Astrocyte (in vitro differentiated cells and primary cell): ENCODE data around the gene FGGY. TPM values are rescaled to one million over a fixed set of nuclear protein-coding genes. Genes with fewer than 3 reads are reported as not detected.

Experiments used
- DNase-seq: peaks from one replicate; pipeline ENCODE4 v3.0.0-alpha.2; 2010; ENCODE audit warnings: low read depth
- FAIRE-seq: peaks from 2 replicates; lab custom pipeline; 2011; peaks lifted over from hg19 to GRCh38; lab: Jason Lieb, UNC
- H2AFZ ChIP-seq: 2 replicates; pipeline ENCODE4 v1.6.0; 2012; ENCODE audit warnings: low read depth, low read length, inconsistent platforms
- H3K27ac ChIP-seq: 2 replicates; pipeline ENCODE4 v1.5.1; 2011; ENCODE audit warnings: low read depth, low read length, inconsistent platforms
- H3K27me3 ChIP-seq: 2 replicates; pipeline ENCODE4 v1.6.0; 2011; ENCODE audit warnings: low read length, inconsistent platforms; ENCODE audit not compliant: insufficient read depth
- H3K36me3 ChIP-seq: 2 replicates; pipeline ENCODE4 v1.5.1; 2011; ENCODE audit warnings: low read length, inconsistent platforms; ENCODE audit not compliant: insufficient read depth
- H3K4me1 ChIP-seq: 2 replicates; pipeline ENCODE4 v1.5.1; 2011; ENCODE audit warnings: low read length, inconsistent platforms; ENCODE audit not compliant: insufficient read depth
- H3K4me2 ChIP-seq: 2 replicates; pipeline ENCODE4 v1.6.0; 2012; ENCODE audit warnings: low read length, inconsistent platforms
- H3K4me3 ChIP-seq: 2 replicates; pipeline ENCODE4 v1.5.1; 2011; ENCODE audit warnings: low read depth, mild to moderate bottlenecking, low read length, inconsistent platforms; ENCODE audit not compliant: insufficient read depth
- H3K79me2 ChIP-seq: 2 replicates; pipeline ENCODE4 v1.6.0; 2012; ENCODE audit warnings: mild to moderate bottlenecking, low read length, inconsistent platforms; ENCODE audit not compliant: insufficient read depth
- H3K9ac ChIP-seq: 2 replicates; pipeline ENCODE4 v1.6.0; 2012; ENCODE audit warnings: mild to moderate bottlenecking, low read length, inconsistent platforms
- H3K9me3 ChIP-seq: 2 replicates; pipeline ENCODE4 v1.5.1; 2012; ENCODE audit warnings: low read depth, mild to moderate bottlenecking, low read length, inconsistent platforms; ENCODE audit not compliant: insufficient read depth
- H4K20me1 ChIP-seq: 2 replicates; pipeline ENCODE4 v1.6.0; 2012; ENCODE audit warnings: low read length, inconsistent platforms; ENCODE audit not compliant: insufficient read depth
- H3K27ac Mint-ChIP-seq: one replicate; pipeline ENCODE4 v1.8.0; 2021; ENCODE audit warnings: mild to moderate bottlenecking, mixed read lengths; ENCODE audit not compliant: unreplicated experiment
- H3K27me3 Mint-ChIP-seq: one replicate; pipeline ENCODE4 v1.8.0; 2021; ENCODE audit warnings: low read depth, mixed read lengths; ENCODE audit not compliant: unreplicated experiment
- H3K36me3 Mint-ChIP-seq: one replicate; pipeline ENCODE4 v1.8.0; 2021; ENCODE audit warnings: low read depth, mixed read lengths; ENCODE audit not compliant: unreplicated experiment
- H3K4me1 Mint-ChIP-seq: one replicate; pipeline ENCODE4 v1.8.0; 2021; ENCODE audit warnings: low read depth, mixed read lengths; ENCODE audit not compliant: unreplicated experiment
- H3K4me3 Mint-ChIP-seq: one replicate; pipeline ENCODE4 v1.8.0; 2021; ENCODE audit warnings: mild to moderate bottlenecking, moderate library complexity, mixed read lengths; ENCODE audit not compliant: unreplicated experiment
- H3K9me3 Mint-ChIP-seq: one replicate; pipeline ENCODE4 v1.8.0; 2021; ENCODE audit warnings: mild to moderate bottlenecking, mixed read lengths; ENCODE audit not compliant: unreplicated experiment
- CTCF ChIP-seq: IDR thresholded peaks from 2 replicates; pipeline ENCODE4 v1.5.1; 2011; ENCODE audit warnings: low read depth, mild to moderate bottlenecking, inconsistent platforms, low read length, moderate library complexity; ENCODE audit not compliant: insufficient read depth
- EZH2 ChIP-seq: IDR thresholded peaks from 2 replicates; pipeline ENCODE4 v1.6.1; 2012; ENCODE audit warnings: mild to moderate bottlenecking, low read length, inconsistent platforms; ENCODE audit not compliant: insufficient read depth
- total RNA-seq: library from RNA; stranded (reverse); gene quantifications from 2 replicates; pipeline ENCODE4 v1.2.1, GENCODE V29; 2021

FGGY gene
- total RNA-seq, 1 donor from 2014 or later: 6.8 TPM

- TF ChIP-seq EZH2 (no peak), CTCF (no peak)
- Histone ChIP-seq H3K4me2 (no peak overlapping the region), H3K4me3 (no peak overlapping the region), H2AFZ (no peak overlapping the region), H3K9ac (no peak overlapping the region), H4K20me1 (no peaks in the 10 kb centered on the region), H3K27me3 (no peaks in the 10 kb centered on the region), H3K4me1 (no peaks in the 10 kb centered on the region), H3K27ac (no peak overlapping the region), H3K79me2 (no peaks in the 10 kb centered on the region), H3K36me3 (no peaks in the 10 kb centered on the region), H3K9me3 (no peaks in the 10 kb centered on the region)
- no peaks in the 10 kb centered on the region for H3K27me3 Mint-ChIP-seq
- peaks cover 3% of the 10 kb centered on the region for H3K9me3 Mint-ChIP-seq
- H3K4me1 Mint-ChIP-seq: peaks cover 12% of the 10 kb centered on the region
- DNase-seq (no peak), FAIRE-seq (no peak)
- no peaks in the 10 kb centered on the region for H3K36me3 Mint-ChIP-seq
- H3K27ac Mint-ChIP-seq: no peak overlapping the region
- no peak overlapping the region for H3K4me3 Mint-ChIP-seq
Measured at GRCh38 chr1:59569198-59569597, 272.3 kb downstream of the FGGY start.

- Histone ChIP-seq H3K36me3 (no peaks in the 10 kb centered on the region), H3K79me2 (no peaks in the 10 kb centered on the region), H3K4me2 (no peak overlapping the region), H3K4me1 (no peaks in the 10 kb centered on the region), H3K27ac (no peak overlapping the region), H2AFZ (no peak overlapping the region), H4K20me1 (no peaks in the 10 kb centered on the region), H3K27me3 (no peaks in the 10 kb centered on the region), H3K4me3 (no peak overlapping the region), H3K9ac (no peak overlapping the region), H3K9me3 (no peaks in the 10 kb centered on the region)
- peaks cover 3% of the 10 kb centered on the region for H3K9me3 Mint-ChIP-seq
- no peaks in the 10 kb centered on the region for H3K27me3 Mint-ChIP-seq
- no peak overlapping the region for H3K27ac Mint-ChIP-seq
- peaks cover 11% of the 10 kb centered on the region for H3K4me1 Mint-ChIP-seq
- H3K36me3 Mint-ChIP-seq: no peaks in the 10 kb centered on the region
- H3K4me3 Mint-ChIP-seq: no peak overlapping the region
- DNase-seq (peak; percentile 29), FAIRE-seq (no peak)
- no peak for TF ChIP-seq EZH2
- TF ChIP-seq CTCF: no peak
Measured at GRCh38 chr1:59570524-59570923, 273.6 kb downstream of the FGGY start.

GRCh38 chr1:59574085-59574484 lies 277.2 kb downstream of the FGGY start:
- no peak overlapping the region for H2AFZ ChIP-seq
- no peaks in the 10 kb centered on the region for H3K27me3 Mint-ChIP-seq
- no peaks in the 10 kb centered on the region for H4K20me1 ChIP-seq
- H3K27ac ChIP-seq: no peak overlapping the region
- DNase-seq (peak; percentile 98), FAIRE-seq (no peak)
- no peak overlapping the region for H3K27ac Mint-ChIP-seq
- H3K36me3 Mint-ChIP-seq: no peaks in the 10 kb centered on the region
- no peak overlapping the region for H3K9ac ChIP-seq
- H3K9me3 ChIP-seq: no peaks in the 10 kb centered on the region
- no peaks in the 10 kb centered on the region for H3K79me2 ChIP-seq
- no peaks in the 10 kb centered on the region for H3K27me3 ChIP-seq
- H3K4me3 ChIP-seq: no peak overlapping the region
- no peak overlapping the region for H3K4me3 Mint-ChIP-seq
- H3K4me1 ChIP-seq: no peaks in the 10 kb centered on the region
- H3K4me1 Mint-ChIP-seq: peaks cover 9% of the 10 kb centered on the region
- H3K9me3 Mint-ChIP-seq: peaks cover 3% of the 10 kb centered on the region
- TF ChIP-seq EZH2: no peak
- no peak for TF ChIP-seq CTCF
- no peak overlapping the region for H3K4me2 ChIP-seq
- H3K36me3 ChIP-seq: no peaks in the 10 kb centered on the region
